HG02623 (cell line): ENCODE data around the gene SETX.
"Not testable (repeated sequence)": the region's sequence is repeated elsewhere in the genome, so short reads cannot be mapped to it uniquely, and the experiment has no call there.

Experiments used
- ATAC-seq: cut with Tn5 transposase; IDR thresholded peaks from one replicate; pipeline ENCODE4 v1.9.1; 2021; ENCODE audit warnings: moderate library complexity; ENCODE audit not compliant: unreplicated experiment

Gene SETX, protein sequence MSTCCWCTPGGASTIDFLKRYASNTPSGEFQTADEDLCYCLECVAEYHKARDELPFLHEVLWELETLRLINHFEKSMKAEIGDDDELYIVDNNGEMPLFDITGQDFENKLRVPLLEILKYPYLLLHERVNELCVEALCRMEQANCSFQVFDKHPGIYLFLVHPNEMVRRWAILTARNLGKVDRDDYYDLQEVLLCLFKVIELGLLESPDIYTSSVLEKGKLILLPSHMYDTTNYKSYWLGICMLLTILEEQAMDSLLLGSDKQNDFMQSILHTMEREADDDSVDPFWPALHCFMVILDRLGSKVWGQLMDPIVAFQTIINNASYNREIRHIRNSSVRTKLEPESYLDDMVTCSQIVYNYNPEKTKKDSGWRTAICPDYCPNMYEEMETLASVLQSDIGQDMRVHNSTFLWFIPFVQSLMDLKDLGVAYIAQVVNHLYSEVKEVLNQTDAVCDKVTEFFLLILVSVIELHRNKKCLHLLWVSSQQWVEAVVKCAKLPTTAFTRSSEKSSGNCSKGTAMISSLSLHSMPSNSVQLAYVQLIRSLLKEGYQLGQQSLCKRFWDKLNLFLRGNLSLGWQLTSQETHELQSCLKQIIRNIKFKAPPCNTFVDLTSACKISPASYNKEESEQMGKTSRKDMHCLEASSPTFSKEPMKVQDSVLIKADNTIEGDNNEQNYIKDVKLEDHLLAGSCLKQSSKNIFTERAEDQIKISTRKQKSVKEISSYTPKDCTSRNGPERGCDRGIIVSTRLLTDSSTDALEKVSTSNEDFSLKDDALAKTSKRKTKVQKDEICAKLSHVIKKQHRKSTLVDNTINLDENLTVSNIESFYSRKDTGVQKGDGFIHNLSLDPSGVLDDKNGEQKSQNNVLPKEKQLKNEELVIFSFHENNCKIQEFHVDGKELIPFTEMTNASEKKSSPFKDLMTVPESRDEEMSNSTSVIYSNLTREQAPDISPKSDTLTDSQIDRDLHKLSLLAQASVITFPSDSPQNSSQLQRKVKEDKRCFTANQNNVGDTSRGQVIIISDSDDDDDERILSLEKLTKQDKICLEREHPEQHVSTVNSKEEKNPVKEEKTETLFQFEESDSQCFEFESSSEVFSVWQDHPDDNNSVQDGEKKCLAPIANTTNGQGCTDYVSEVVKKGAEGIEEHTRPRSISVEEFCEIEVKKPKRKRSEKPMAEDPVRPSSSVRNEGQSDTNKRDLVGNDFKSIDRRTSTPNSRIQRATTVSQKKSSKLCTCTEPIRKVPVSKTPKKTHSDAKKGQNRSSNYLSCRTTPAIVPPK (N-terminal part only)

DNA sequence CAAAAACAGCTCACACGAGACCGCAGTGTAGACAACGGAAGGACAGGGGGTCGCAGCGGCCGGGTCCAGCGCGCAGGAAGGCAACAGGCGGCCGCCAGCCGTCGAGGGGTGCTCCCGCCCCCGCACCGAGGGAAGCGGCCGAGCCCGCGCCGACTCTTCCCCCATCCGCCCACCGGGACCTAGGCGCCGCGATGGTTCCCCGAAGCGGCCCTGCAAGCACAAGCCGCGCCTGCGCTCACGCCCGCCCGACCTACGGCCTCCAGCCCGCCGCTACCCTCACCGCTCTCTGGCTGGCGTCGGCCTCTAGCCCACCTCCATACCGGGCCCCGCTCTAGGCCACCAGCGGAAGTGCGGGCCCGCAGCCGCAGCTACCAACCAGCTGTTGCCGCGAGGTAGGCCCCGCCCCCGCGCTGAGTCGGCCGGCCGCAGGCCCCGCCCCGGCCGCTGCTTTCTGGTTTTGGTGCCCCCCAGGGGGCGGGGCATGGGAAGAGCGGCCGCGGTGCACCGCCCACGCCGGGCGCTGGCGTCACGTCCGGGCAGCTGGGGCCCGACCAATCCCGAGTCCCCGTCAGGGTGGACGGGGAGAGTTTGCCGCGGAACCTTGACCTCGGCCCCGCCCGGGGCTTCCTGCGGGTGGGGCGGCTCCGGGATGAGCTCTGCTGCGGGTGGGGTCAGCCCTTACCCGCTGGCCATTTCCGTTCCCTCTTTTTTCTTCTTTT is at the start of gene SETX:
Gene SETX (minus strand): TSS at position 350 of the 719 bp plus-strand sequence. CDS start 5,558 bp downstream, outside the sequence.
- peak; percentile 82 for ATAC-seq

DNA sequence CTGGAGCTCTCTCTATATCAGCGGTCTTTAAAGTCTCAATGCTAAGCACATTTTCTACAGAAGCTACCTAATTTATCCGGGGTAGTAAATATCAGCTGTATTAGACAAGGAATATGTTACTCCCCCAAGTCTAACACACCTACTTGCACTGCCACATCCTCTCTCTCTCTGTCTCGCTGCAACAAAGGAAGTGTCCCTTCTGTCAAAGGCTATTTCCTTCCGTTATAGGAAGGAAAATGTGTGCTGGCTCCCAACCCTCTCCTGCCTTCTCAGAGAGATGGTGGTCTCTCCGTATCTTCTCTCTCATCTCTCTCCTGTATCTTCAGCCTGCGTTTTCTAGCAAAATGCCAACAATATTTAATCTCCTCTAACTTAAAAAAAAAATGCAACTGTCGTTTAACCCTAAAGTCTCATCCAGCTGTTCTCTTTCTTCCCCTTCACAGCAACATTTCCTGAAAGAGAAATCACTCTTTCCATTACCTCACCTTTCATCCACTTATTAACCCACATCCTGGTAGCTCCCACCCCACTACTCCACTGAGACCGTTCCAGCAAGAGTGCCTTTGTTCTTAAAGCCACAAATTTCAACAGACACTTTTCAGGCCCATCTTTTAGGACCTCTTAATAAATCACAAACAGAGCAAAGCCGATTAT is 49.6 kb upstream of the SETX start:
- no peak for ATAC-seq

DNA sequence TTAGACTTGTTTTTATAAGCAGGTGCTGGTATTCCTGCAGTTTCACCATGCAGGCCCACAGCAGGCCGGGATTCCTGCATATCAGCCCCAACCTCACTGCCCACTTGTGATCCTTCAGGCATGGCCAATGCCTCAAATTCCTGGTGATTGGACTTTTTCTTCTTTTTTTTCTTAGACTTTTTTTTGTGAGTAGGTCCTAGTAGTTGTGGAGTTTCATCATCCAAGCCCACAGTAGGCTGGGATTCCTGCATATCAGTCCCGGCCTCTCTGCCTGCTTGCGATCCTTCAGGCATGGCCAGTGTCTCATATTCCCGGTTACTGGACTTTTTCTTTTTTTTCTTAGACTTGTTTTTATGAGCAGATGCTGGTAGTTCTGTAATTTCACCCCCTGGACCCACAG is 47.0 kb upstream of the SETX start:
- no peak for ATAC-seq

DNA sequence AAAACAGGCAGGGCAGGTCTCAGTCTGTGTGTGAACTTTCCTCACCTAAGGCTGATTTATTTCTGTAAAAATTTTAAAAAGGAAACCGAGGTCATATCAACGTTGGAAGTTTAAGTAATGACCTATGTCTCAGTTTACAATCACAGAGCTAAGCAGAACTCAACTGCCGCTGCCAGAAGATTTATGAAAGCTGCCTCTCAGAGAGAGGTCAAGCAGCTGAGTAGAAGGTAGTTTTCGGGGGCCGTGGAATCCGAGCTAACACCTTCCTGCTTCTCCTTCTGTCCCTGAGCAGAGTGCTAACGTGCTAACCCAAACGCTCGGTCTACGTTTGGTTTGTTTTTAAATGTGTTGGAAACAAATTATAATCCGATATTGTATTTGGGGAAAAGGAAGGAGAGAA is 40.8 kb upstream of the SETX start:
- ATAC-seq = no peak

DNA sequence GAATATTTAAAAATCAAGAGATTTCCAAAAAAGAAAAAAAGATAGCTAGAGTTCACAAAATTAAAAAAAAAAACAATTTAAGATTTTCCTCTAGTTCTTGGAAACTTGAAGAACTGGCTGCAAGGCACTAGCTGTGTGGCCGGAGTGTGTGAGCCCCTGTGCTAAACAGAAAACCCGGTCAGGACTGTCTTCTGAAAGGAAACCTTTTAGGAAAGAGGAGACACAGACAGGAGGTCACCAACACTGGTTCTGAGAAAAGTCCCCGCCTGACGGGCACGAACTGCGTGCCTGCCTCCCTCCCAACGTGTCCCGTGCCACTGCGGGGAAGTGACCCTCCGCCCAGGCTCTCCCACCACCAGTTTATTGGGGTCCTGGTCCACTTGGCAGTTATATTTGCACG is 36.7 kb upstream of the SETX start:
- no peak for ATAC-seq

DNA sequence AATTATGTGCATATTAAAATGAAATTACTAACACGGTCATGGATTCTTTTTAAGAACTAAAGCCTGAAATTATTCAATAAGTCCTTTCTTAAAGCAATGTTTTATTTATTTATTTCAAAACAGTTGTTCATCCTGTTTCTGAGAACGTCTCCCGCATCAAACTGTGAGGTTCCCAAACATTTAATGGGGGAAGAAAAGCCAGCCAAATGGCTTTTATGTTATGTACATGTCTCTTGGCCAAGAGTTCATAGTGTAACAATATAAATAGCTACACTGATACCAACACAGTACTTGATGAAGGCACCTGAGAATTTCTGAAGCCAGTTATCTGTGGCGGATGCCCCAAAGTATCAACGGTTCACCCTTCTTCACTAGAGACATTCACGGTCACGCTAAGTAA is 36.2 kb upstream of the SETX start:
- ATAC-seq = no peak

DNA sequence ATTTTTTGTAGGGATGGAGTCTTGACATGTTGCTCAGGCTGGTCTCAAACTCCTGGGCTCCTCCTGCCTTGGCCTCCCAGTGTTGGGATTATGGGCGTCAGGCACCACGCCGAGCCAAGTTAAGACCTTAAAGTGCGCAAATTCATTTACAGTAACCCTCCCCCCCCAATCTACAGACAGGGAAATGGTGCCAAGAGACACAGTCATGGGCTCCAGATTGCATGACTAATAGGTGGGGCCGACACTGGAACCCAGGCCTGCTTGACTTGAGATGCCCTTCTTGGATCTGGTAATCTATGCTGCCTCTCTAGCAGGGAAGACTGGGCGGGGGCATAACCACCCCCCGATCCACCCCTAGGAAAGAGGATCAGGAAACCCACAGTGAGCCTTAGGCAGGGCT is 32.3 kb upstream of the SETX start:
- ATAC-seq = no peak

DNA sequence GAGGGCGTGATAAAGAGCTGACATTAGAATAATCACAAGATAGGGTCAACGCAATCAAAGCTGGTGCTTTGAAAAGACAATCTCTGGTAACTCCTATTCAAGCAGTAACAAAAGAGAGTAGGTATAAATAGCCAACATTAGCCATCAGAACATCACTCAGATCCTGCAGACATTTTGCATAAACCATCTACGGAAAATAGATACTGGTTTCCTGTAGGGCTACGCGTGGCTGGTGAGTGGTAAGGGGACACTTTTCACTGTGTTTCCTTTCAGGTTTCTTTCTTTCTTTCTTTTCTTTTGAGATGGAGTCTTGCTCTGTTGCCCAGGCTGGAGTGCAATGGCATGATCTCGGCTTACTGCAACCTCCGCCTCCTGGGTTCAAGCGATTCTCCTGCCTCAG is 29.6 kb upstream of the SETX start:
- no peak for ATAC-seq

DNA sequence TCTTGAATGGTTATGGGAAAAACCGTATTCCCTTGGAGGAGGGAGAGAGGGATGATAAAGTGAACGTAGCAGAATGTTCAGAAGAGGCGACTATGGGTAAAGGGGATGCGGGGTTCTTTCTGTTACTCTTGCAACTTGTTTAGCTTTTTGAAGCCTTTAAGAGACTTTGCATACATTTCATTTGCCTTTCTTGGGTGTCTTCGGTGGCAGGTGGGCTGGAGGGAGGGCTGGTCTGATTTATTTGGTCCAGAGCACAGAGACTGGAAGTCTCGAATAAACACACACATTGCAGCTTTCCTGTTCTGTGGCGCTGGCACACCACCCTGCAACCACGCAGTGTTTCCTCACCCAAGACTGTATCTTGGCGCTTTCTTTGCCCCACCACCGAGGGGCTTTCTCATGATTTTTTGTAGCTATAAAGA is 28.7 kb upstream of the SETX start:
- ATAC-seq = no peak

DNA sequence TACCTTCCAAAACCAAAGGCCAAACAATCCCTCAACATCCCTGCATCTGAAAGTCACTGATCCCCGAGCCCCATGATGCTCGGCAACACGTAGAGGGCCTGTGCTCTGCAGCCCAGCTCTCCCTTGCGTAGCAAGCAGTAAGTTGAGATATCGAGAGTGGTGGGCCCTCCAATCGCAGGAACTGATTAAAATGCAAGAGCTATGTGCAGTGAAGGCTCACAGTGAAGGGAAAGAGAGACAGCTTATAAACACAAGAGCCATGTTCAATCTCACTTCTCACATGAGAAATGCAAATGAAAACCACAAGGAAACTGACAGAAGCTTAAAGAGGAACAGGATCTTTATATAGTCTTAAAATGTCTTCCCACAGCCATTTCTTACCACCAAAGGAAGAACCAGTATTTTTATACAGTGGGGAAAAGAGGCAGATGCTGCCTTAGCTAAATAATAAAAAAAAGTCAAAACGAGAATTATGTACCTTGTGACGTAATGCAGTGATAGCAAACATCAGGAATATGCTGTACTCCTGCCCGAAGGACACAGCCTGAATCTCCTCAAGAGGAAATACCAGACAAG is 27.3 kb upstream of the SETX start:
- peak; percentile 57 for ATAC-seq

DNA sequence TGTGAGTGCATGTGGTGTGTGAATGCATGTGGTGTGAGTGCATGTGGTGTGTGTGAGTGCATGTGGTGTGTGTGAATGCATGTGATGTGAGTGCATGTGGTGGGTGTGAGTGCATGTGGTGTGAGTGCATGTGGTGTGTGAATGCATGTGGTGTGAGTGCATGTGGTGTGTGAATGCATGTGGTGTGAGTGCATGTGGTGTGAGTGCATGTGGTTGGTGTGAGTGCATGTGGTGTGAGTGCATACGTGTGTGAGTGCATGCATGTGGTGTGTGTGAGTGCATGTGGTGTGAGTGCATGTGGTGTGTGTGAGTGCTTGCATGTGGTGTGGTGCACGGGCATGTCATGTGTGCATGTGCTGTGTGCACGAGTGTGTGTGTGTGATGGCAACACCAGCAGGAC is 23.6 kb upstream of the SETX start:
- ATAC-seq = not testable (repeated sequence)

DNA sequence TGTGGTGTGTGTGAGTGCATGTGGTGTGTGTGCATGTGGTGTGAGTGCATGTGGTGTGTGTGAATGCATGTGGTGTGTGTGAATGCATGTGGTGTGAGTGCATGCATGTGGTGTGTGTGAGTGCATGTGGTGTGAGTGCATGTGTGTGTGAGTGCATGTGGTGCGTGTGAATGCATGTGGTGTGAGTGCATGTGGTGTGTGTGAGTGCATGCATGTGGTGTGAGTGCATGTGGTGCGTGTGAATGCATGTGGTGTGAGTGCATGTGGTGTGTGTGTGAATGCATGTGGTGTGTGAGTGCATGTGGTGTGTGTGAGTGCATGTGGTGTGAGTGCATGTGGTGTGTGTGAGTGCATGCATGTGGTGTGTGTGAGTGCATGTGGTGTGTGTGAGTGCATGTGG is 23.0 kb upstream of the SETX start:
- not testable (repeated sequence) for ATAC-seq

DNA sequence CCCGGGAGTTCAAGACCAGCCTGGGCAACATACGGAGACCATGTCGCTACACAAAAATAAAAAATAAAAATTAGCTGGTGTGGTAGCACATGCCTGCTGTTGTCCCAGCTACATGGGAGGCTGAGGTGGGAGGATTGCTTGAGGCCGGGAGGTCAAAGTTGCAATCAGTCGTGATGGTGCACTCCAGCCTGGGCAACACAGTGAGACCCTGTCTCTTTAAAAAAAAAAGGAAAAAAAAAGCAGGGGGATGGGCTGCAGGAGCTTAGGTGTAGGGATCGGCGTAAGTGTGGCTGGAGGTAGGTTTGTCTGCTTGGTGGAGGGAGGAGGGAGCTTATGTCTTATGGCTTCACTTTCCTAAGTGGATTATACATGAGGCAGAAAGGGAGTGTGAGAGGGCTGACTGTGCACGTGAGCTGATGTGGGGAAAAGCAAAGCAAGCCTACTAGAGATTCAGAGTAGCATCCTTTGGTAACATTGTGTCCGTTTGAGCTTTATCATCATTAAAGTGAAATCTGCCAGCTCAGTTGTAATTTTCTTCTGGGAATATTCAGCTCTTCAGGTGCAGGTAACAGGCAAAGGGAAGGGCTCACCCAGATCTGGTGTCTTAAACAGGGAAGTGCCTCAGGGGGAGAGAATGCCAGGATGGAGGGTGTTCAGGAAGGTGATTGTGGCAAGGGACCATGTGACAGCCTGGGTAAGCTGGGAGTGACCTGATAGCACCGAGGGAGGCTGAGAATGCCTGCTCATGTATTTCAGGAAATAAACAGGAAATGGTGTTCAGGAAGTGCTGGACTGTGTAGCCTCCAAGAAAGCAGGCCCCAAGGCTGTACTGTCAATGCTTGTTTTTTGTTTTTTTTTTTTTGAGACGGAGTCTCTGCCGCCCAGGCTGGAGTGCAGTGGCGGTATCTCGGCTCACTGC is 17.6 kb upstream of the SETX start:
- ATAC-seq = no peak

DNA sequence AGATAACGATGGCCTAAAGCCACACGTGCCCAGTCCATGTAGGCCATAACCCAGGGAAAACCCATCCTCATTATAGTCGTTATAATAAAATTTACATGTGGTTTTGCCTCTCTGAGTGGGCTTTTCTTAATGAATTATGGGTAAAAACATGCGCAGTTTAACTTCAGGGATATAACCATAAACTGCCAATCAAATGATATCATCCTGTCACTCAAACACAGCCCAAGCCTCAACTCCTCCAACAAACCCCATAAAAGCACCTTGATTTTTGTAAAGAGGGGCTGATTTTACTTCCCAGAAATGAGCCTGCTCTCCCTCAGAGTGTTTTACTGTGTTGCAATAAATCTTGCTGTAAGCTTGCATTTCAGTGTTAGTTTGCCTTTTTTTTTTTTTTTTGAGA is 15.8 kb upstream of the SETX start:
- ATAC-seq = no peak

DNA sequence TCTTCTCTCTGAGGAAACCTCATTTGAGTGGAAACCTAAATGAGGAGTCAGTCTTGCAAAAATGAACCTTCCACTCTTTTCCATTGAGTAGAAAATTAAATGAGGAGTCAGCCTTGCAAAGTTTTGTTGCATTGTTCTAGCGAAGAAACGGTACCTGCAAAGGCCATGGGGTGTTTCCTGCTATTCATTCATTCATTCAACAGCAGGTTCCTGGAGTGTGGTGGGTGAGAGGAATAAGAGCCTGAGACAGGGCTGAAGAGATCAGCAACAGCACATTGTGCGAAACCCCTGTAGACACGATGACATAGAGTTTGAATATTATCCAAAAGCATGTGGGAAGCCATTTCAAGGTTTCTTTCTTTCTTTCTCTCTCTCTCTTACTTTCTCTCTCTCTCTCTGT is 14.6 kb upstream of the SETX start:
- ATAC-seq = no peak

DNA sequence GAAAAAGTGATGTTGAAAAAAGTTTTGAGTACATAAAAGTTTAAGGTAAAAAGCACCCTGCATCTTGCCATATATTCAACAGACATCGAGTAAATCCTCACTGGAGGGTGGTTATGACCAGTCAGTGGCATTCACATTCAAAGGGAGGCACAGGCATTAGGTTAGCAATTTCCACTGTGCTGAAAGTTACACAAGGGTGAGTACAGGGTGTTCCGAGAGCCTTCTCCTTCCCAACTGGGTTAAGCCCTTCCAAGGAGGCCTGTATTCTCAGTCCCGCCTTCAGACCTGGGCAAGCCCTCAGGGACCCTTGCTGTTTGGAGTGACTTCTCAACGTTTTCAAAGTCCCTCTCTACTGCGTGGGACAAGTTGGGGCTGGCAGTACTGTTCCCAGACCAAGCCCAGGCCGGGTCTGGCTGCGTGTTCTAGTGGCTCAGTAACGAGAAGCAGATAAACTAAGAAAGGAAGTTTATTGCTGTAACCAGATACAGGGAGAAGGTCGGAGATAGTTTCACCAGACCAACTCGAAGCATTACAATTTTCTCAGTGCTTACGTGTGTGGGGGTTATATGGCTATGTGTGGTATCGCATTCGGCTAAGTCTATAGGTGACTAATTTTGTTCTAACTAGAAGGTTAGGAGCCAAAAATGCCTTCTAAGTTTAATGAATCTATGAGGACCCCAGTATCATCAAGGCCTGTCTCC is 13.0 kb upstream of the SETX start:
- no peak for ATAC-seq

DNA sequence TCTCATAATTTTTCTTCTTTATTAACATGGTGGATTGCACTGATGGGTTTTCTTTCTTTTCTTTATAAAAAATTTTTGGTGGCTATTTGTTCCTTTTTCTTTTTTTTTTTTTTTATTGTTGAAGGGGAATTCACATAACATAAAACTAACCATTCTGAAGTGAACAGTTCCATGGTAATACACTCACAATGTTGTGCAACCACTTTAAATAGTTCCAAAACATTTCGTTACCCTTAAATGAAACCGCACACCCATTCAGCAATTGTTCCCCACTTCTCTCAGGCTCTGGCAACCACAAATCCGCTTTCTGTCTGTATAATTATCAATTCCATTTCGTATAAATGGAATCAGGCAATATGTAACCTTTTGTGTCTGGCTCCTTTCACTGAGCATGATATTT is 11.7 kb upstream of the SETX start:
- no peak for ATAC-seq

DNA sequence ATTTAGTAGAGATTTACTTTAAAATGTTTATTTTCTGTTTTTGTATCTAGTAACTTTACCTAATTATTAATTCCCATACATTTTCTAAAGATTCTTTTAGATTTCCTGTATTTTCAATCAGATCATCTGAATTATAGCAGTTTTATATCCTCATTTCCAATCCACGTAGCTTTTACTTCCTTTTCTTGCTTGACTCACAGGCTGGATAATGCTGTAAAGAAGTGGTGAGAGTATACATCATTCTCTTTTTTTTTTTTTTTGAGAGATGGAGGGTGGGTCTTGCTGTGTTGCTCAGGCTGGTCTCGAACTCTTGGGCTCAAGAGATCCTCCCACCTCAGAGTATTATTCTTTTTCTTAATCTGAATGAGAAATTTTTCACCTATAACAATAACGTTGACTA is 11.2 kb upstream of the SETX start:
- ATAC-seq = no peak
